Kidney (tissue), 14 donors: ENCODE measurements around the gene TMEM147. TPM values are rescaled to one million over a fixed set of nuclear protein-coding genes. Genes with fewer than 3 reads are reported as not detected.

ENCODE experiments used
- DNase-seq, 5 donors: peaks; one replicate each; pipeline ENCODE4 v3.0.0-alpha.2; 2013 to 2020
- FAIRE-seq: peaks from 2 replicates; lab custom pipeline; 2012; peaks lifted over from hg19 to GRCh38; lab: Jason Lieb, UNC
- H3K27ac ChIP-seq, 2 donors: one replicate each; pipeline ENCODE4 v1.7.0; 2013; ENCODE audit warnings: low read depth in 2 of 2, low read length in 2 of 2, inconsistent platforms in 1 of 2
- H3K27me3 ChIP-seq: one replicate; pipeline ENCODE4 v1.7.1; 2013; ENCODE audit warnings: low read length, inconsistent platforms; ENCODE audit not compliant: control insufficient read depth, insufficient read depth
- H3K36me3 ChIP-seq, 3 donors: one replicate each; pipeline versions ENCODE4 v1.7.0 to v1.7.1; 2013; ENCODE audit warnings: low read length in 3 of 3, control low read depth in 1 of 3, inconsistent platforms in 1 of 3; ENCODE audit not compliant: insufficient read depth in 3 of 3, control insufficient read depth in 2 of 3
- H3K4me1 ChIP-seq, 3 donors: one replicate each; pipeline versions ENCODE4 v1.7.0 to v1.7.1; 2013; ENCODE audit warnings: low read length in 3 of 3, inconsistent platforms in 1 of 3, low read depth in 1 of 3; ENCODE audit not compliant: control insufficient read depth in 2 of 3, insufficient read depth in 2 of 3
- H3K4me3 ChIP-seq, 3 donors: one replicate each; pipeline versions ENCODE4 v1.7.0 to v1.8.1; 2013; ENCODE audit warnings: low read length in 3 of 3, control low read depth in 1 of 3, inconsistent platforms in 1 of 3
- H3K9ac ChIP-seq, 3 donors: one replicate each; pipeline versions ENCODE4 v1.7.0 to v1.7.1; 2013; ENCODE audit warnings: low read length in 3 of 3, control low read depth in 1 of 3, inconsistent platforms in 1 of 3
- H3K9me3 ChIP-seq, 3 donors: one replicate each; pipeline versions ENCODE4 v1.7.0 to v1.7.1; 2013; ENCODE audit warnings: low read length in 3 of 3, control low read depth in 1 of 3, inconsistent platforms in 1 of 3; ENCODE audit not compliant: control insufficient read depth in 2 of 3, insufficient read depth in 1 of 3
- intact Hi-C: fragments of 100-400 bp; cut with DNase I; formaldehyde crosslinking; loops from one replicate; pipeline ENCODE4 v1.11.1; 2022
- polyA plus RNA-seq: library from polyadenylated mRNA; stranded (reverse); fragments of 350-450 nt; fragmentation: Illumina TruSeq; extraction: RNeasy Lipid Tissue Mini Kit (QIAGEN cat#74804); gene quantifications from one replicate; pipeline ENCODE4 v1.2.3, GENCODE V29; 2014; ENCODE audit warnings: low read depth, low replicate concordance; ENCODE audit not compliant: insufficient read depth
- total RNA-seq: library from RNA; stranded (reverse); fragmentation: NEBNext Ultra II Directional; extraction: Animal tissue kit (Norgen Biotek cat#: 25700); gene quantifications from one replicate; pipeline ENCODE4 v1.2.1, GENCODE V29; 2021
- TF ChIP-seq, protein P1 (sequence below): IDR thresholded peaks from 3 replicates; pipeline ENCODE4 v1.5.1; 2012; ENCODE audit warnings: mild to moderate bottlenecking, moderate library complexity, borderline replicate concordance; ENCODE audit not compliant: insufficient read depth; ENCODE audit errors: extremely low read depth
- donor health status: control.
- donor health status: control.
- donor health status: control.
- donor health status: control.
- donor health status: control.
- donor health status: DM: yes; HTN: yes; CAD: no.
- donor health status: Normal renal cell carcinoma (clear cell type).

The TMEM147 gene
- total and polyA plus RNA-seq, 2 donors from 2014 or later: 76.9 to 233 TPM

- H3K27ac ChIP-seq: no peak overlapping the region
- no peak for FAIRE-seq
- TF ChIP-seq, protein P1, sequence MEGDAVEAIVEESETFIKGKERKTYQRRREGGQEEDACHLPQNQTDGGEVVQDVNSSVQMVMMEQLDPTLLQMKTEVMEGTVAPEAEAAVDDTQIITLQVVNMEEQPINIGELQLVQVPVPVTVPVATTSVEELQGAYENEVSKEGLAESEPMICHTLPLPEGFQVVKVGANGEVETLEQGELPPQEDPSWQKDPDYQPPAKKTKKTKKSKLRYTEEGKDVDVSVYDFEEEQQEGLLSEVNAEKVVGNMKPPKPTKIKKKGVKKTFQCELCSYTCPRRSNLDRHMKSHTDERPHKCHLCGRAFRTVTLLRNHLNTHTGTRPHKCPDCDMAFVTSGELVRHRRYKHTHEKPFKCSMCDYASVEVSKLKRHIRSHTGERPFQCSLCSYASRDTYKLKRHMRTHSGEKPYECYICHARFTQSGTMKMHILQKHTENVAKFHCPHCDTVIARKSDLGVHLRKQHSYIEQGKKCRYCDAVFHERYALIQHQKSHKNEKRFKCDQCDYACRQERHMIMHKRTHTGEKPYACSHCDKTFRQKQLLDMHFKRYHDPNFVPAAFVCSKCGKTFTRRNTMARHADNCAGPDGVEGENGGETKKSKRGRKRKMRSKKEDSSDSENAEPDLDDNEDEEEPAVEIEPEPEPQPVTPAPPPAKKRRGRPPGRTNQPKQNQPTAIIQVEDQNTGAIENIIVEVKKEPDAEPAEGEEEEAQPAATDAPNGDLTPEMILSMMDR: no peak
- no peak for DNase-seq
- no peaks in the 10 kb centered on the region for H3K36me3 ChIP-seq
- H3K27me3 ChIP-seq: no peaks in the 10 kb centered on the region
- no peaks in the 10 kb centered on the region for H3K4me1 ChIP-seq
- intact Hi-C loops: no loop called here
- H3K4me3 ChIP-seq: no peak overlapping the region
- H3K9me3 ChIP-seq: no peaks in the 10 kb centered on the region
- H3K9ac ChIP-seq: no peak overlapping the region
Measured at GRCh38 chr19:35529241-35530218, 15.9 kb upstream of the TMEM147 start.

GRCh38 chr19:35531291-35531690 lies 14.1 kb upstream of the TMEM147 start:
- H3K27ac ChIP-seq: no peak overlapping the region
- no peaks in the 10 kb centered on the region for H3K9me3 ChIP-seq
- FAIRE-seq (no peak), DNase-seq (no peak)
- H3K4me3 ChIP-seq: no peak overlapping the region
- TF ChIP-seq, protein P1: no peak
- no peaks in the 10 kb centered on the region for H3K36me3 ChIP-seq
- no peaks in the 10 kb centered on the region for H3K4me1 ChIP-seq
- intact Hi-C loops: no loop called here
- no peak overlapping the region for H3K9ac ChIP-seq
- H3K27me3 ChIP-seq: no peaks in the 10 kb centered on the region

DNA sequence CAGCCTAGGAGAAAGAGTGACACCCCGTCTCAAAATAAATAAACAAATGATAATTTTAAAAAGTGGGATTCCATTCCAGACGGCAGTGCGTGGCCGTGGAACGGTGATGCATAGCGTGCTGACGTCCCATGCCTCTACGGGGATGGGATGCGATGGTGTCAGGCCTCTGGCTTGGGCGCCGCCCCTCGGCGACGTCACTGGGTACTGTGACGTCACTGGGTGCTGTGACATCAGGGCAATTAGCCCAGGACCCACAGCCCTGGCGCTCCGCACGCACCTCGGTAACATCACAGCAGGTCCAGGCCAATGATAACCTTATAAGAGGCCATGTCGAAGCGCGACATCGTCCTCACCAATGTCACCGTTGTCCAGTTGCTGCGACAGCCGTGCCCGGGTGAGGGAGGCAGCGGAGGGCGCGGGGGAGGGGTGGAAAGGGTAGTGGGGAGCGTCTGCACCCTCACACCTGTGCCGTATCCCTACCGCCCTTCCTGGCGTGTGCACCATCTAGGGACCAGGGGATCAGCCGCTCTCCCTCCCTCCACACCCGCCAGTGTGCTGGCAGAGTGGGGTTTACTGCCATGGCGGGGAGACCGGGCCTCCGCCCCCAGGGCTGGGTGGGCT lies 12.1 kb upstream of the TMEM147 start, which contains the start of gene GAPDHS:
Gene GAPDHS (plus strand): TSS at position 256 of the 621 bp plus-strand sequence. CDS start 72 bp downstream, at position 328.
- FAIRE-seq (no peak), DNase-seq (peak in 2 of 5 donors; percentile 58 to 66)
- no peaks in the 10 kb centered on the region for H3K9me3 ChIP-seq
- no peaks in the 10 kb centered on the region for H3K4me1 ChIP-seq
- no peak within 1 kb of the TSS for H3K9ac ChIP-seq
- intact Hi-C loops: no loop called here
- H3K27ac ChIP-seq: no peak within 1 kb of the TSS
- no peak within 1 kb of the TSS for H3K4me3 ChIP-seq
- no peaks in the 10 kb centered on the region for H3K36me3 ChIP-seq
- TF ChIP-seq, protein P1: no peak
- no peaks in the 10 kb centered on the region for H3K27me3 ChIP-seq
